A549 (cell line): ENCODE results near the gene ECM2. TPM values are rescaled to one million over a fixed set of nuclear protein-coding genes. Genes with fewer than 3 reads are reported as not detected.

ENCODE experiments used
- ATAC-seq, 2 experiments: fragments of 200-7000 bp in 1 of 2; fragments of >200 bp in 1 of 2; cut with Nextera tagmentation in 1 of 2; cut with Tn5 transposase in 1 of 2; 3 replicates each; pipeline versions ENCODE4 v1.8.0 to v1.9.1; 2018 to 2020; ENCODE audit warnings: mild to moderate bottlenecking in 1 of 2, moderate library complexity in 1 of 2
- CTCF ChIA-PET: fragments of 300-600 bp; sonication (Branson Sonifier 250); formaldehyde crosslinking; extraction: SDS; loops from one replicate; lab custom pipeline; 2021; ENCODE audit warnings: antibody characterized with exemption, inconsistent platforms; lab: Yijun Ruan, JAX
- POLR2A ChIA-PET: fragments of 350-600 bp; formaldehyde crosslinking; extraction: SDS; loops from one replicate; lab custom pipeline; 2021; ENCODE audit warnings: antibody characterized with exemption, inconsistent platforms; lab: Yijun Ruan, JAX
- DNase-seq, 2 experiments: peaks; one replicate each; pipeline versions ENCODE4 v3.0.0 to v3.0.0-alpha.2; 2011 to 2016; ENCODE audit warnings: low read depth in 1 of 2, low spot score in 1 of 2
- FAIRE-seq: peaks from 2 replicates; lab custom pipeline; 2011; peaks lifted over from hg19 to GRCh38; lab: Jason Lieb, UNC
- H3K27ac ChIP-seq, 2 experiments: fragments of >200 bp; sonication (Bioruptor Twin); formaldehyde crosslinking; 3 replicates each; pipeline ENCODE4 v1.5.1; 2016 to 2017
- H3K4me1 ChIP-seq: fragments of >200 bp; sonication (Bioruptor Twin); formaldehyde crosslinking; 3 replicates; pipeline ENCODE4 v1.6.1; 2016
- H3K4me2 ChIP-seq: fragments of >200 bp; sonication (Bioruptor Twin); formaldehyde crosslinking; 3 replicates; pipeline ENCODE4 v1.6.1; 2016
- H3K4me3 ChIP-seq: fragments of >200 bp; sonication (Bioruptor Twin); formaldehyde crosslinking; 3 replicates; pipeline ENCODE4 v1.5.1; 2016
- H3K9me3 ChIP-seq: fragments of >200 bp; sonication (Bioruptor Twin); formaldehyde crosslinking; 3 replicates; pipeline ENCODE4 v1.6.1; 2016
- BCL3 ChIP-seq: fragments of >200 bp; sonication (Bioruptor Twin); formaldehyde crosslinking; IDR thresholded peaks from 3 replicates; pipeline ENCODE4 v1.6.1; 2016
- BHLHE40 ChIP-seq: IDR thresholded peaks from 2 replicates; pipeline ENCODE4 v1.6.1; 2012; ENCODE audit warnings: low read depth, low read length, inconsistent platforms
- CHD4 ChIP-seq: fragments of 200-600 bp; sonication (generic); IDR thresholded peaks from 2 replicates; pipeline ENCODE4 v1.6.1; 2016; ENCODE audit warnings: antibody characterized with exemption, mild to moderate bottlenecking, borderline replicate concordance
- E2F6 ChIP-seq: IDR thresholded peaks from 2 replicates; pipeline ENCODE4 v1.6.1; 2012; ENCODE audit warnings: low read depth, borderline replicate concordance
- FOSB ChIP-seq: fragments of 250-450 bp; sonication (Bioruptor Pico); IDR thresholded peaks from 2 replicates; pipeline ENCODE4 v1.5.0; 2020; ENCODE audit warnings: mild to moderate bottlenecking, moderate library complexity
- FOSL2 ChIP-seq, 2 experiments: fragments of 450-650 bp in 1 of 2; fragments of >200 bp in 1 of 2; sonication (Bioruptor Twin) in 1 of 2; formaldehyde crosslinking; IDR thresholded peaks; 2 replicates each; pipeline versions ENCODE4 v1.5.0 to v1.6.1; 2016 to 2020; ENCODE audit warnings: mild to moderate bottlenecking in 1 of 2, moderate library complexity in 1 of 2
- FOXS1 ChIP-seq: fragments of 250-450 bp; sonication (Bioruptor Pico); IDR thresholded peaks from 2 replicates; pipeline ENCODE4 v1.5.0; 2020; ENCODE audit warnings: mild to moderate bottlenecking, moderate library complexity
- HDAC2 ChIP-seq: fragments of 200-600 bp; sonication (generic); IDR thresholded peaks from 2 replicates; pipeline ENCODE4 v1.6.1; 2016
- HEYL ChIP-seq: fragments of 250-450 bp; sonication (Bioruptor Pico); IDR thresholded peaks from 2 replicates; pipeline ENCODE4 v1.8.0; 2021; ENCODE audit warnings: mild to moderate bottlenecking, moderate library complexity
- HOXB13 ChIP-seq: fragments of 250-450 bp; sonication (Bioruptor Pico); IDR thresholded peaks from 2 replicates; pipeline ENCODE4 v1.5.0; 2020; ENCODE audit warnings: low read depth, mild to moderate bottlenecking, moderate library complexity
- HOXB5 ChIP-seq: fragments of 250-450 bp; sonication (Bioruptor Pico); IDR thresholded peaks from 2 replicates; pipeline ENCODE4 v1.5.0; 2020; ENCODE audit warnings: mild to moderate bottlenecking, moderate library complexity
- KDM1A ChIP-seq: fragments of 200-600 bp; sonication (generic); IDR thresholded peaks from 2 replicates; pipeline ENCODE4 v1.6.1; 2016; ENCODE audit warnings: low read depth, mild to moderate bottlenecking
- KDM5A ChIP-seq: fragments of 200-600 bp; sonication (generic); IDR thresholded peaks from 2 replicates; pipeline ENCODE4 v1.6.1; 2016; ENCODE audit warnings: antibody characterized with exemption, mild to moderate bottlenecking
- MAFK ChIP-seq: fragments of 450-650 bp; IDR thresholded peaks from 2 replicates; pipeline ENCODE4 v1.6.1; 2014; ENCODE audit not compliant: partially characterized antibody
- MAX ChIP-seq: IDR thresholded peaks from 2 replicates; pipeline ENCODE4 v1.6.1; 2012
- NFE2L2 ChIP-seq: fragments of 150-350 bp; conservative IDR thresholded peaks from 2 replicates; pipeline ENCODE4 v1.6.1; 2014; ENCODE audit warnings: low read length
- NPAS2 ChIP-seq: fragments of 250-450 bp; sonication (Bioruptor Pico); IDR thresholded peaks from 2 replicates; pipeline ENCODE4 v1.8.0; 2022; ENCODE audit warnings: mild to moderate bottlenecking, moderate library complexity, borderline replicate concordance
- POLR2A ChIP-seq: IDR thresholded peaks from 2 replicates; pipeline ENCODE4 v1.6.1; 2012; ENCODE audit warnings: mild to moderate bottlenecking, low read length
- POLR2AphosphoS2 ChIP-seq: conservative IDR thresholded peaks from 2 replicates; pipeline ENCODE4 v1.6.1; 2012; ENCODE audit warnings: low read length, improper control_type of control experiment, inconsistent platforms
- RAD21 ChIP-seq, 2 experiments: fragments of >200 bp in 1 of 2; sonication (Bioruptor Twin) in 1 of 2; formaldehyde crosslinking in 1 of 2; IDR thresholded peaks in 1 of 2; conservative IDR thresholded peaks in 1 of 2; 2 replicates in 1 of 2; 3 replicates in 1 of 2; pipeline ENCODE4 v1.6.1; 2012 to 2018; ENCODE audit warnings: inconsistent platforms in 1 of 2
- RARB ChIP-seq: fragments of 250-450 bp; sonication (Bioruptor Pico); IDR thresholded peaks from 2 replicates; pipeline ENCODE4 v1.8.0; 2021; ENCODE audit warnings: mild to moderate bottlenecking, moderate library complexity
- RCOR1 ChIP-seq: fragments of 150-350 bp; IDR thresholded peaks from 2 replicates; pipeline ENCODE4 v1.6.1; 2014; ENCODE audit warnings: antibody characterized with exemption, low read length, low read depth
- SREBF2 ChIP-seq: fragments of 450-650 bp; IDR thresholded peaks from 2 replicates; pipeline ENCODE4 v1.6.1; 2014; ENCODE audit warnings: mild to moderate bottlenecking, moderate library complexity
- TFCP2L1 ChIP-seq: fragments of 250-450 bp; sonication (Bioruptor Pico); IDR thresholded peaks from 2 replicates; pipeline ENCODE4 v1.5.0; 2021; ENCODE audit warnings: mild to moderate bottlenecking
- TP53 ChIP-seq: fragments of 250-450 bp; sonication (Bioruptor Pico); IDR thresholded peaks from 2 replicates; pipeline ENCODE4 v1.5.0; 2021; ENCODE audit warnings: mild to moderate bottlenecking, moderate library complexity
- ZFP36 ChIP-seq: fragments of 450-650 bp; IDR thresholded peaks from 2 replicates; pipeline ENCODE4 v1.6.1; 2014; ENCODE audit warnings: borderline replicate concordance; ENCODE audit not compliant: partially characterized antibody
- ZNF302 ChIP-seq: fragments of 250-450 bp; sonication (Bioruptor Pico); IDR thresholded peaks from 2 replicates; pipeline ENCODE4 v1.9.0; 2021; ENCODE audit warnings: inconsistent platforms, mild to moderate bottlenecking, moderate library complexity
- WGBS: methylation state at CpG from one replicate; pipeline ENCODE4 v1.1.6; 2017; ENCODE audit errors: missing lambda C conversion rate; 5-methylcytosine and 5-hydroxymethylcytosine counted together
- polyA plus RNA-seq, 4 experiments: library from polyadenylated mRNA; depleted of rRNA in 3 of 4; stranded (reverse); fragments of >200 nt; fragmentation: RNase III in 1 of 4; extraction: RNeasy Plus Mini Kit Qiagen cat#74134 plus additional on column Dnase treatment in 1 of 4; gene quantifications; 2 replicates in 3 of 4; 3 replicates in 1 of 4; pipeline ENCODE4 v1.2.3, GENCODE V29; 2011 to 2017

Gene ECM2
- polyA plus RNA-seq, 2 of the 4 experiments (the other 2 are of a cell fraction) = 0.35 to 0.43 TPM

DNA sequence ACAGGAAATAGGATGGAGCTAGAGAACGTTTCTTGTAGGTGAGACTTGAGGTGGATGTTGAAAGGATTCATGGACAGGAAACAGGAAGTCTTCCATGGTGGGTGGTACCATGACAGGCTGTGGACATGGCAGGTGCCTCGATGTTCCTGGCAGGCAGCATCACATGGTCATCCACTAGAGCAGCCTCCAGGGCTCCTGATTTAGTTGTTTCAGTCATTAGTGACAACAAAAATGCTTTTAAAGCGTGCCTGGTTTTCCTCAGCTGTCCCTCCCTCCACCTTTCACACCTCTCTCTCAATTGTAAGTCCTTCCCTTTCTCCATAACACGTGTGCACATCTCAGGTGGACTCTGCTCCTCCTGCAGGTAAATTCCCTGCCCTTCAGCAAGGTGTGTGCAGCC lies 28.3 kb downstream of the ECM2 start:
- peak overlapping the region; percentile 33 to 85; a peak in 4 of 6 replicates for H3K27ac ChIP-seq
- WGBS = 72% methylated on average over 4 of the region's 4 CpGs

GRCh38 chr9:92507005-92507404 lies 28.8 kb downstream of the ECM2 start:
- CTCF ChIA-PET = interaction anchor here (1.0 kb wide), 1 partner anchor 127 kb away, joined by 3 read pairs; no protein-coding TSS in a partner anchor

More for the DNA sequence above, 28.3 kb downstream of the ECM2 start:
- H3K4me2 ChIP-seq = no peak overlapping the region
- no peak overlapping the region for H3K4me3 ChIP-seq
- DNase-seq (no peak), ATAC-seq (no peak), FAIRE-seq (no peak)
- H3K4me1 ChIP-seq = peaks cover 24% of the 10 kb centered on the region
- no peak for TF ChIP-seq BCL3
- no peak for TF ChIP-seq CHD4
- TF ChIP-seq KDM1A = no peak
- TF ChIP-seq HOXB13 (CRISPR knock-in tag) = no peak
- TF ChIP-seq NPAS2 = no peak
- TF ChIP-seq HOXB5 (CRISPR knock-in tag) = no peak
- TF ChIP-seq HDAC2 = no peak
- no peak for TF ChIP-seq POLR2A
- no peak for TF ChIP-seq POLR2AphosphoS2
- no peak for TF ChIP-seq RARB (CRISPR knock-in tag)
- TF ChIP-seq BHLHE40 = no peak
- TF ChIP-seq ZFP36 = no peak
- TF ChIP-seq MAX = no peak
- no peak for TF ChIP-seq FOSB
- TF ChIP-seq HEYL (CRISPR knock-in tag) = no peak
- TF ChIP-seq RCOR1 = no peak
- no peak for TF ChIP-seq FOXS1 (CRISPR knock-in tag)
- TF ChIP-seq KDM5A = no peak
- no peak for TF ChIP-seq ZNF302 (CRISPR knock-in tag)
- ChIA-PET CTCF (no interaction called here), POLR2A (no interaction called here)
- no peaks in the 10 kb centered on the region for H3K9me3 ChIP-seq

GRCh38 chr9:92506184-92506857 lies 29.5 kb downstream of the ECM2 start:
- FAIRE-seq = no peak
- POLR2A ChIA-PET = interaction anchor here (1.3 kb wide), 1 partner anchor 164 kb away, joined by 5 read pairs; the partner anchor contains the start of gene IPPK
- ATAC-seq = peak; percentile 88 to 90
- DNase-seq = peak; percentile 43 to 61
- CTCF ChIA-PET = interaction anchor here (1.0 kb wide), 1 partner anchor 128 kb away, joined by 3 read pairs; no protein-coding TSS in a partner anchor
- Histone ChIP-seq H3K27ac (peak overlapping the region; percentile 76 to 85), H3K4me2 (peak overlapping the region; percentile 61), H3K4me3 (peak overlapping the region; percentile 6; the same call in 1 of the 3 replicates), H3K9me3 (no peaks in the 10 kb centered on the region), H3K4me1 (peaks cover 24% of the 10 kb centered on the region)
- 30% methylated on average over 3 of the region's 3 CpGs for WGBS
- no peak for TF ChIP-seq FOSL2 (IDR thresholded peaks at IDR 0.05)
- TF ChIP-seq FOSL2 (CRISPR knock-in tag; IDR thresholded peaks at IDR 0.05) = 0 out of 2 replicates have a peak, but pooled peaks have one; percentile 39
- TF ChIP-seq BHLHE40 = no peak
- no peak for TF ChIP-seq E2F6
- no peak for TF ChIP-seq TP53 (CRISPR knock-in tag)
- TF ChIP-seq HOXB13 (CRISPR knock-in tag) = peak; percentile 70; the same call in 1 of the 2 replicates
- TF ChIP-seq BCL3 = 0 out of 3 replicates have a peak, but pooled peaks have one; percentile 21
- TF ChIP-seq MAFK = peak; percentile 49
- TF ChIP-seq POLR2AphosphoS2 = no peak

More at GRCh38 chr9:92507005-92507404, 28.8 kb downstream of the ECM2 start:
- 87% methylated on average over 2 of the region's 2 CpGs for WGBS
- Histone ChIP-seq H3K4me1 (peaks cover 24% of the 10 kb centered on the region), H3K27ac (peak overlapping the region; percentile 76 to 85), H3K4me3 (no peak overlapping the region), H3K4me2 (peak overlapping the region; percentile 61), H3K9me3 (no peaks in the 10 kb centered on the region)
- FAIRE-seq = no peak
- no peak for ATAC-seq
- TF ChIP-seq SREBF2 (no peak), TFCP2L1 (no peak), NFE2L2 (no peak), E2F6 (no peak), RAD21 (conservative IDR thresholded peaks at IDR 0.05 in 1 of 2, IDR thresholded peaks at IDR 0.05 in 1 of 2) (no peak), HOXB5 (CRISPR knock-in tag) (no peak)
- DNase-seq = no peak
- POLR2A ChIA-PET = interaction anchor here (1.3 kb wide), 1 partner anchor 163 kb away, joined by 5 read pairs; the partner anchor contains the start of gene IPPK
